Lower lobe of right lung (tissue), 2 donors: ENCODE results near the gene NUBPL. TPM values are rescaled to one million over a fixed set of nuclear protein-coding genes. Genes with fewer than 3 reads are reported as not detected.
"Not testable (repeated sequence)": the region's sequence is repeated elsewhere in the genome, so short reads cannot be mapped to it uniquely, and the experiment has no call there.

ENCODE experiments used
- ATAC-seq, 2 donors: fragments of 200-7000 bp; cut with Tn5 transposase; one replicate each; pipeline ENCODE4 v1.9.1; 2020 to 2022; ENCODE audit warnings: mild to moderate bottlenecking in 2 of 2, moderate library complexity in 2 of 2
- DNase-seq: peaks from one replicate; pipeline ENCODE4 v3.0.0-alpha.2; 2020
- H3K27ac ChIP-seq: fragments of 200-600 bp; one replicate; pipeline ENCODE4 v1.8.0; 2022
- H3K27me3 ChIP-seq: fragments of 200-600 bp; one replicate; pipeline ENCODE4 v1.8.0; 2022; ENCODE audit warnings: low read depth
- H3K36me3 ChIP-seq: fragments of 200-600 bp; one replicate; pipeline ENCODE4 v1.8.0; 2022; ENCODE audit warnings: mild to moderate bottlenecking
- H3K4me1 ChIP-seq: fragments of 200-600 bp; one replicate; pipeline ENCODE4 v1.8.0; 2022
- H3K4me3 ChIP-seq: fragments of 200-600 bp; one replicate; pipeline ENCODE4 v1.8.0; 2022; ENCODE audit warnings: mild to moderate bottlenecking
- H3K9me3 ChIP-seq: fragments of 200-600 bp; one replicate; pipeline ENCODE4 v1.8.0; 2022
- CTCF ChIP-seq: fragments of 200-600 bp; IDR thresholded peaks from one replicate; pipeline ENCODE4 v1.8.0; 2022; ENCODE audit warnings: antibody characterized with exemption, mild to moderate bottlenecking
- intact Hi-C: fragments of 100-400 bp; cut with DNase I; formaldehyde crosslinking; loops from one replicate; pipeline ENCODE4 v1.11.0; 2022
- total RNA-seq: library from RNA; stranded (reverse); fragmentation: NEBNext Ultra II Directional; extraction: Animal tissue kit (Norgen Biotek cat#: 25700); gene quantifications from one replicate; pipeline ENCODE4 v1.2.1, GENCODE V29; 2021
- donor health status: DM: no; HTN: yes; CAD: no; lungs with severe emphysema.

The NUBPL gene
- total RNA-seq, 1 donor from 2014 or later: 8.6 TPM

GRCh38 chr14:31788340-31788739 is 227.1 kb downstream of the NUBPL start:
- no peaks in the 10 kb centered on the region for H3K36me3 ChIP-seq
- H3K9me3 ChIP-seq: no peaks in the 10 kb centered on the region
- H3K27me3 ChIP-seq: no peaks in the 10 kb centered on the region
- no peak overlapping the region for H3K27ac ChIP-seq
- intact Hi-C loops: no loop called here
- H3K4me3 ChIP-seq: no peak overlapping the region
- H3K4me1 ChIP-seq: no peaks in the 10 kb centered on the region
- ATAC-seq (no peak), DNase-seq (no peak)
- no peak for TF ChIP-seq CTCF

GRCh38 chr14:31792726-31793125 is 231.5 kb downstream of the NUBPL start:
- intact Hi-C loops: no loop called here
- Histone ChIP-seq H3K36me3 (no peaks in the 10 kb centered on the region), H3K27me3 (no peaks in the 10 kb centered on the region), H3K4me3 (no peak overlapping the region), H3K27ac (no peak overlapping the region), H3K4me1 (no peaks in the 10 kb centered on the region), H3K9me3 (no peaks in the 10 kb centered on the region)
- DNase-seq (no peak), ATAC-seq (no peak)
- no peak for TF ChIP-seq CTCF

GRCh38 chr14:31797946-31798345 is 236.7 kb downstream of the NUBPL start:
- H3K4me1 ChIP-seq, DNase-seq, ATAC-seq, H3K36me3 ChIP-seq, H3K27ac ChIP-seq, H3K27me3 ChIP-seq, H3K9me3 ChIP-seq, H3K4me3 ChIP-seq, intact Hi-C loops: not testable (repeated sequence)

GRCh38 chr14:31802838-31803237 is 241.6 kb downstream of the NUBPL start:
- intact Hi-C loops: no loop called here
- Histone ChIP-seq H3K4me3 (no peak overlapping the region), H3K9me3 (no peaks in the 10 kb centered on the region), H3K27me3 (no peaks in the 10 kb centered on the region), H3K36me3 (no peaks in the 10 kb centered on the region), H3K27ac (no peak overlapping the region), H3K4me1 (no peaks in the 10 kb centered on the region)
- DNase-seq (no peak), ATAC-seq (no peak)
- TF ChIP-seq CTCF: no peak

- intact Hi-C loops: no loop called here
- Histone ChIP-seq H3K4me1 (no peaks in the 10 kb centered on the region), H3K27ac (no peak overlapping the region), H3K9me3 (no peaks in the 10 kb centered on the region), H3K27me3 (no peaks in the 10 kb centered on the region), H3K4me3 (no peak overlapping the region), H3K36me3 (no peaks in the 10 kb centered on the region)
- no peak for ATAC-seq
- TF ChIP-seq CTCF: no peak
- DNase-seq: no peak
Measured at GRCh38 chr14:31806249-31806648, 245.0 kb downstream of the NUBPL start.

GRCh38 chr14:31811693-31812628 is 250.8 kb downstream of the NUBPL start:
- H3K4me1 ChIP-seq, H3K4me3 ChIP-seq, H3K27me3 ChIP-seq, intact Hi-C loops, DNase-seq, H3K27ac ChIP-seq, H3K36me3 ChIP-seq, ATAC-seq, H3K9me3 ChIP-seq: not testable (repeated sequence)

GRCh38 chr14:31813724-31814490 is 252.7 kb downstream of the NUBPL start:
- H3K27me3 ChIP-seq, intact Hi-C loops, ATAC-seq, H3K4me1 ChIP-seq, H3K4me3 ChIP-seq, H3K36me3 ChIP-seq, DNase-seq, H3K9me3 ChIP-seq, H3K27ac ChIP-seq: not testable (repeated sequence)
